Activated CD8-positive, alpha-beta T cell treated with anti-CD3 and anti-CD28 coated beads for 36 hours (primary cell): ENCODE measurements around the gene STK36. TPM values are rescaled to one million over a fixed set of nuclear protein-coding genes. Genes with fewer than 3 reads are reported as not detected.

ENCODE experiments used
- ATAC-seq: fragments of 200-7000 bp; cut with Tn5 transposase; one replicate; pipeline ENCODE4 v1.10.0; 2021; ENCODE audit warnings: mild to moderate bottlenecking, moderate library complexity
- CTCF ChIA-PET: fragments of 350-600 bp; sonication (Branson Sonifier 250); formaldehyde crosslinking; loops from one replicate; lab custom pipeline; 2021; ENCODE audit warnings: antibody characterized with exemption; lab: Charles Lee
- POLR2A ChIA-PET: fragments of 350-600 bp; sonication (Branson Sonifier 250); formaldehyde crosslinking; loops from one replicate; lab custom pipeline; 2021; ENCODE audit warnings: antibody characterized with exemption; lab: Charles Lee
- DNase-seq: peaks from one replicate; pipeline ENCODE4 v3.0.0-alpha.2; 2020
- H3K27ac Mint-ChIP-seq: one replicate; pipeline ENCODE4 v1.8.0; 2021; ENCODE audit warnings: mild to moderate bottlenecking, mixed read lengths
- H3K27me3 Mint-ChIP-seq: one replicate; pipeline ENCODE4 v1.8.0; 2021; ENCODE audit warnings: mixed read lengths
- H3K36me3 Mint-ChIP-seq: one replicate; pipeline ENCODE4 v1.8.0; 2021; ENCODE audit warnings: low read depth, mixed read lengths
- H3K4me1 Mint-ChIP-seq: one replicate; pipeline ENCODE4 v1.8.0; 2021; ENCODE audit warnings: low read depth, mixed read lengths
- H3K4me3 Mint-ChIP-seq: one replicate; pipeline ENCODE4 v1.8.0; 2021; ENCODE audit warnings: mild to moderate bottlenecking, moderate library complexity, mixed read lengths
- H3K9me3 Mint-ChIP-seq: one replicate; pipeline ENCODE4 v1.8.0; 2021; ENCODE audit warnings: mixed read lengths
- CTCF ChIP-seq: fragments of 200-600 bp; IDR thresholded peaks from one replicate; pipeline ENCODE4 v1.8.0; 2022; ENCODE audit warnings: antibody characterized with exemption, mild to moderate bottlenecking
- intact Hi-C: fragments of 100-400 bp; cut with micrococcal nuclease; formaldehyde crosslinking; loops from one replicate; pipeline ENCODE4 v1.10.0; 2022
- total RNA-seq, 2 experiments: library from RNA; stranded (reverse); gene quantifications; one replicate each; pipeline ENCODE4 v1.2.3, GENCODE V29; 2021

The STK36 gene
- total RNA-seq, 2 experiments from 2014 or later = 11.6 to 14.9 TPM

- no peak for ATAC-seq
- POLR2A ChIA-PET = interaction anchor here (0.6 to 1.3 kb wide), 2 partner anchors 8 to 119 kb away, joined by 3 to 4 read pairs; no protein-coding TSS in a partner anchor
- peak overlapping the region; percentile 44 for H3K27ac Mint-ChIP-seq
- DNase-seq = no peak
- H3K4me1 Mint-ChIP-seq = peaks cover 19% of the 10 kb centered on the region
- peaks cover 65% of the 10 kb centered on the region for H3K36me3 Mint-ChIP-seq
- H3K27me3 Mint-ChIP-seq = no peaks in the 10 kb centered on the region
- no peak overlapping the region for H3K4me3 Mint-ChIP-seq
- TF ChIP-seq CTCF = no peak
- CTCF ChIA-PET = interaction anchor here (0.8 to 1.3 kb wide), 3 partner anchors 8 to 19 kb away, joined by 3 to 4 read pairs (median 3); no protein-coding TSS in a partner anchor
- no peaks in the 10 kb centered on the region for H3K9me3 Mint-ChIP-seq
- intact Hi-C loops = no loop called here
These were observed 73.9 kb downstream of the STK36 start for GRCh38 chr2:218745559-218746469.

DNA sequence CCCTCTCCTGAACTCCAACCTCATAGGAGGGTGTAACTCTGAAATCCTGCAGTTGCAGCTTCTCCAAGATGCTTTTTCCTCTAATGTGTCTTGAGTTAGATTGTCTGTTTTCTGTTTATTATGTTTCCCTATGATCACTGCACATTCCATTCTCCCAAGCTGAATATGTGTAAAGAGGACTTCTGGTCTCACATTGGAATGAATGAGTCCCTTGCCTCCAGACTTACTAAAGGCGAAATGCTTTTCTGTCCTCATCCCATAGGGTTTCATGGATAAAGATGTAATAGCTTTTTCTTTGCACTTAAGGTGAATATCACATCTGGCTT, 74.5 kb downstream of the STK36 start:
- ChIA-PET CTCF (interaction anchor here (0.8 to 1.3 kb wide), 2 partner anchors 9 to 19 kb away, joined by 3 read pairs; no protein-coding TSS in a partner anchor), POLR2A (interaction anchor here (1.3 kb wide), 1 partner anchor 9 kb away, joined by 4 read pairs; no protein-coding TSS in a partner anchor)
- H3K27ac Mint-ChIP-seq = peak overlapping the region; percentile 21
- intact Hi-C loops = no loop called here
- TF ChIP-seq CTCF = no peak
- no peaks in the 10 kb centered on the region for H3K27me3 Mint-ChIP-seq
- no peaks in the 10 kb centered on the region for H3K9me3 Mint-ChIP-seq
- ATAC-seq (no peak), DNase-seq (no peak)
- H3K4me1 Mint-ChIP-seq = peaks cover 19% of the 10 kb centered on the region
- peaks cover 66% of the 10 kb centered on the region for H3K36me3 Mint-ChIP-seq
- no peak overlapping the region for H3K4me3 Mint-ChIP-seq

- H3K4me3 Mint-ChIP-seq = no peak overlapping the region
- ChIA-PET POLR2A (interaction anchor here (1.3 kb wide), 1 partner anchor 9 kb away, joined by 4 read pairs; no protein-coding TSS in a partner anchor), CTCF (interaction anchor here (1.1 to 1.3 kb wide), 2 partner anchors 10 to 101 kb away, joined by 3 to 6 read pairs; no protein-coding TSS in a partner anchor)
- DNase-seq (no peak), ATAC-seq (no peak)
- intact Hi-C loops = no loop called here
- TF ChIP-seq CTCF = no peak
- H3K9me3 Mint-ChIP-seq = no peaks in the 10 kb centered on the region
- no peaks in the 10 kb centered on the region for H3K27me3 Mint-ChIP-seq
- no peak overlapping the region for H3K27ac Mint-ChIP-seq
- H3K36me3 Mint-ChIP-seq = peaks cover 67% of the 10 kb centered on the region
- H3K4me1 Mint-ChIP-seq = peaks cover 19% of the 10 kb centered on the region
These were observed 75.1 kb downstream of the STK36 start for GRCh38 chr2:218746960-218747359.

DNA sequence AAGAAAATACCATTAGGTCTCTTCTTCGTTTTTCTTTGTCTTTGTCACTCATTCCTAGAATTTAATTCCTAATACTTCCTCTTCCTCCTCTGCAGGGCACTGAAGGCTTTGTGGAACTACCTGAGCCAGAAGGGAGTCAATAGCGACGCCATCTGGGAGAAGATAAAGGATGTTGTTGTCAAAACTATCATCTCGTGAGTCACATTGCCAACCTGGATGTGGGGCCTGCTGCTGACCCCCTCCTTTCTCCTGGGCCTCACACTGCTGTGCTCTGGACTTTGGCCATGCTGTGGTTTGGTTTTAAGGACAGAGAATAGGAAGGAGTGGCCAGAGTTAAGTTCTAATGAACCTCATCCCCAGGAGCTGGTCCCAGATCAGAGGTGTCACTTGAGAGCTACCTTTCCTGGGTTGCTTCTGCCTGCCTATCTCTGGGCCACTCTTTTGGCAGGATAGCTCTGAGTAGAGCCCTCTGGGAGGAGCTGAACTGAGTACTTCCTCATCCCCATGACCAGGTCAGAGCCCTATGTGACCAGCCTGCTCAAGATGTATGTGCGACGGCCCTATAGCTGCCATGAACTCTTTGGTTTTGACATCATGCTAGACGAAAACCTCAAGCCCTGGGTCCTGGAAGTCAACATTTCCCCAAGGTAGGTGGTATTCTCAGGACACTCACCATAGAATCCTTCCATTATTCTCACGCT, 77.0 kb downstream of the STK36 start:
- H3K27ac Mint-ChIP-seq = no peak overlapping the region
- no peaks in the 10 kb centered on the region for H3K27me3 Mint-ChIP-seq
- intact Hi-C loops = no loop called here
- ATAC-seq (no peak), DNase-seq (no peak)
- TF ChIP-seq CTCF = no peak
- no peak overlapping the region for H3K4me3 Mint-ChIP-seq
- peaks cover 13% of the 10 kb centered on the region for H3K4me1 Mint-ChIP-seq
- CTCF ChIA-PET = interaction anchor here (0.8 to 1.3 kb wide), 2 partner anchors 22 to 100 kb away, joined by 3 to 4 read pairs; no protein-coding TSS in a partner anchor
- POLR2A ChIA-PET = interaction anchor here (0.6 kb wide), 1 partner anchor 373 kb away, joined by 3 read pairs; no protein-coding TSS in a partner anchor
- peaks cover 73% of the 10 kb centered on the region for H3K36me3 Mint-ChIP-seq
- H3K9me3 Mint-ChIP-seq = no peaks in the 10 kb centered on the region

Other genes with a start within 250 kb of the STK36 start
- 10 to 100 TPM; 51.7 to 53.2 TPM for gene USP37, start 103.7 kb upstream of the STK36 start, total RNA-seq
- gene CNOT9, start 103.2 kb upstream of the STK36 start, total RNA-seq = 100 to 1,000 TPM; 106 to 119 TPM
- gene PLCD4, start 64.2 kb upstream of the STK36 start, total RNA-seq = under 1 TPM; 0.34 to 0.49 TPM
- gene ZNF142, start 12.5 kb upstream of the STK36 start, total RNA-seq = 10 to 100 TPM; 30.4 to 33.7 TPM
- gene BCS1L, start 12.4 kb upstream of the STK36 start, total RNA-seq = 10 to 100 TPM; 69.6 to 76.3 TPM
- gene RNF25, start 84 bp upstream of the STK36 start, total RNA-seq = 10 to 100 TPM; 14.7 to 17.0 TPM
- gene TTLL4, start 38.7 kb downstream of the STK36 start, total RNA-seq = 10 to 100 TPM; 32.2 to 36.6 TPM
- gene CYP27A1, start 110.1 kb downstream of the STK36 start, total RNA-seq = under 1 TPM; 0.14 to 0.18 TPM
- not detected for gene PRKAG3, start 159.7 kb downstream of the STK36 start, total RNA-seq
- under 1 TPM; 0.25 to 0.34 TPM for gene WNT6, start 187.7 kb downstream of the STK36 start, total RNA-seq
- 10 to 100 TPM; 27.9 to 29.2 TPM for gene WNT10A, start 208.8 kb downstream of the STK36 start, total RNA-seq